Liver (tissue), 9 donors: ENCODE measurements around the gene MUC2. TPM values are rescaled to one million over a fixed set of nuclear protein-coding genes. Genes with fewer than 3 reads are reported as not detected.

ENCODE experiments used
- DNase-seq: peaks from one replicate; pipeline ENCODE4 v3.0.0-alpha.2; 2017; ENCODE audit warnings: low spot score
- H3K27ac ChIP-seq, 2 donors: one replicate each; pipeline ENCODE4 v1.7.0; 2013; ENCODE audit warnings: inconsistent platforms in 2 of 2, low read length in 2 of 2, control low read depth in 1 of 2, low read depth in 1 of 2, mild to moderate bottlenecking in 1 of 2
- H3K27me3 ChIP-seq, 4 donors: one replicate each; pipeline versions ENCODE4 v1.6.1 to v1.7.0; 2013; ENCODE audit warnings: low read length in 3 of 4, inconsistent platforms in 1 of 4, mild to moderate bottlenecking in 1 of 4, moderate library complexity in 1 of 4; ENCODE audit not compliant: control insufficient read depth in 4 of 4, insufficient read depth in 4 of 4
- H3K36me3 ChIP-seq, 4 donors: one replicate each; pipeline versions ENCODE4 v1.6.1 to v1.7.0; 2013; ENCODE audit warnings: low read length in 3 of 4, mild to moderate bottlenecking in 3 of 4, low read depth in 1 of 4, moderate library complexity in 1 of 4; ENCODE audit not compliant: control insufficient read depth in 4 of 4, insufficient read depth in 3 of 4
- H3K4me1 ChIP-seq, 4 donors: one replicate each; pipeline versions ENCODE4 v1.6.1 to v1.7.0; 2013; ENCODE audit warnings: low read length in 3 of 4, mild to moderate bottlenecking in 3 of 4, moderate library complexity in 1 of 4; ENCODE audit not compliant: control insufficient read depth in 4 of 4, insufficient read depth in 4 of 4
- H3K4me3 ChIP-seq, 3 donors: one replicate each; pipeline versions ENCODE4 v1.6.1 to v1.7.0; 2013; ENCODE audit warnings: low read length in 3 of 3, control low read depth in 1 of 3, low read depth in 1 of 3, mild to moderate bottlenecking in 1 of 3
- H3K9ac ChIP-seq, 2 donors: one replicate each; pipeline ENCODE4 v1.7.0; 2013; ENCODE audit warnings: low read length in 2 of 2, mild to moderate bottlenecking in 2 of 2, moderate library complexity in 2 of 2, control low read depth in 1 of 2, low read depth in 1 of 2
- H3K9me3 ChIP-seq, 4 donors: one replicate each; pipeline versions ENCODE4 v1.6.1 to v1.7.0; 2013; ENCODE audit warnings: low read length in 3 of 4; ENCODE audit not compliant: control insufficient read depth in 4 of 4
- CTCF ChIP-seq: fragments of 150-350 bp; IDR thresholded peaks from 2 replicates; pipeline ENCODE4 v1.5.1; 2017; ENCODE audit warnings: improper control_type of control experiment, low read depth, low read length; ENCODE audit not compliant: missing input control
- EGR1 ChIP-seq, 2 donors: IDR thresholded peaks; 2 replicates each; pipeline ENCODE4 v1.6.1; 2016 to 2018; ENCODE audit warnings: antibody characterized with exemption in 2 of 2, low read depth in 2 of 2
- FOXA1 ChIP-seq: IDR thresholded peaks from 2 replicates; pipeline ENCODE4 v1.6.1; 2016; ENCODE audit warnings: antibody characterized with exemption
- FOXA2 ChIP-seq: IDR thresholded peaks from 2 replicates; pipeline ENCODE4 v1.6.1; 2016; ENCODE audit warnings: antibody characterized with exemption
- GABPA ChIP-seq, 2 donors: IDR thresholded peaks in 1 of 2; conservative IDR thresholded peaks in 1 of 2; 2 replicates each; pipeline ENCODE4 v1.6.1; 2016; ENCODE audit warnings: antibody characterized with exemption in 2 of 2, mild to moderate bottlenecking in 1 of 2, moderate library complexity in 1 of 2
- HNF4A ChIP-seq, 2 donors: conservative IDR thresholded peaks; 2 replicates each; pipeline ENCODE4 v1.6.1; 2016; ENCODE audit warnings: antibody characterized with exemption in 2 of 2, mild to moderate bottlenecking in 2 of 2
- HNF4G ChIP-seq: IDR thresholded peaks from 2 replicates; pipeline ENCODE4 v1.6.1; 2016; ENCODE audit warnings: antibody characterized with exemption
- JUND ChIP-seq, 2 donors: IDR thresholded peaks; 2 replicates each; pipeline ENCODE4 v1.6.1; 2016; ENCODE audit warnings: antibody characterized with exemption in 2 of 2
- NR2F2 ChIP-seq: IDR thresholded peaks from 2 replicates; pipeline ENCODE4 v1.6.1; 2016; ENCODE audit warnings: antibody characterized with exemption
- RAD21 ChIP-seq, 2 donors: IDR thresholded peaks; 2 replicates each; pipeline ENCODE4 v1.6.1; 2016; ENCODE audit warnings: antibody characterized with exemption in 2 of 2, mild to moderate bottlenecking in 2 of 2
- RXRA ChIP-seq, 2 donors: IDR thresholded peaks; 2 replicates each; pipeline ENCODE4 v1.6.1; 2017 to 2018; ENCODE audit warnings: antibody characterized with exemption in 2 of 2, mild to moderate bottlenecking in 1 of 2
- SP1 ChIP-seq: IDR thresholded peaks from 2 replicates; pipeline ENCODE4 v1.6.1; 2018; ENCODE audit warnings: antibody characterized with exemption, mild to moderate bottlenecking
- TAF1 ChIP-seq: conservative IDR thresholded peaks from 2 replicates; pipeline ENCODE4 v1.6.1; 2016; ENCODE audit warnings: antibody characterized with exemption, mild to moderate bottlenecking
- YY1 ChIP-seq: IDR thresholded peaks from 2 replicates; pipeline ENCODE4 v1.6.1; 2016; ENCODE audit warnings: antibody characterized with exemption, mild to moderate bottlenecking
- ZBTB33 ChIP-seq: IDR thresholded peaks from 2 replicates; pipeline ENCODE4 v1.6.1; 2016; ENCODE audit warnings: antibody characterized with exemption
- WGBS: extraction: QIAGEN DNeasy Blood & Tissue Kit; methylation state at CpG from one replicate; pipeline ENCODE4 v1.1.7; 2013; 5-methylcytosine and 5-hydroxymethylcytosine counted together
- polyA plus RNA-seq, 2 donors: library from polyadenylated mRNA; stranded (reverse) in 1 of 2; unstranded in 1 of 2; fragments of 200-250 nt in 1 of 2; fragments of >200 nt in 1 of 2; fragmentation: Nextera tagmentation in 1 of 2; extraction: Ambion mirVana in 1 of 2; gene quantifications; one replicate each; pipeline versions ENCODE4 v1.2.1 to v1.2.3, GENCODE V29; 2013 to 2015
- total RNA-seq, 2 donors: library from RNA; depleted of rRNA; stranded (reverse); fragments of >200 nt; gene quantifications; one replicate each; pipeline ENCODE4 v1.2.3, GENCODE V29; 2014
- TF ChIP-seq, protein P1 (sequence below): IDR thresholded peaks from 2 replicates; pipeline ENCODE4 v1.6.1; 2016; ENCODE audit warnings: antibody characterized with exemption
- TF ChIP-seq, protein P2 (sequence below): IDR thresholded peaks from 2 replicates; pipeline ENCODE4 v1.6.1; 2016; ENCODE audit warnings: antibody characterized with exemption
- TF ChIP-seq, protein P3 (sequence below): IDR thresholded peaks from 2 replicates; pipeline ENCODE4 v1.6.1; 2016; ENCODE audit warnings: antibody characterized with exemption, mild to moderate bottlenecking
- donor health status: healthy.
- donor health status: healthy.
- donor health status: healthy.
- donor health status: healthy.
- donor health status: healthy.

Gene MUC2
- total and polyA plus RNA-seq, 4 donors: under 0.01 TPM; not detected in 3

GRCh38 chr11:1106387-1106786, 31.7 kb downstream of the MUC2 start:
- Histone ChIP-seq H3K9me3 (no peaks in the 10 kb centered on the region), H3K4me1 (no peaks in the 10 kb centered on the region), H3K27ac (no peak overlapping the region), H3K36me3 (no peaks in the 10 kb centered on the region), H3K27me3 (no peaks in the 10 kb centered on the region), H3K4me3 (no peak overlapping the region), H3K9ac (no peak overlapping the region)
- WGBS: 98% methylated on average over 1 of the region's 1 CpG
- TF ChIP-seq, protein P1, sequence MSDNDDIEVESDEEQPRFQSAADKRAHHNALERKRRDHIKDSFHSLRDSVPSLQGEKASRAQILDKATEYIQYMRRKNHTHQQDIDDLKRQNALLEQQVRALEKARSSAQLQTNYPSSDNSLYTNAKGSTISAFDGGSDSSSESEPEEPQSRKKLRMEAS: no peak
- TF ChIP-seq RXRA (IDR thresholded peaks at IDR 0.05): no peak
- TF ChIP-seq NR2F2: no peak
- TF ChIP-seq JUND (IDR thresholded peaks at IDR 0.05): no peak
- no peak for TF ChIP-seq YY1
- no peak for TF ChIP-seq SP1
- no peak for TF ChIP-seq HNF4G
- no peak for DNase-seq

DNA sequence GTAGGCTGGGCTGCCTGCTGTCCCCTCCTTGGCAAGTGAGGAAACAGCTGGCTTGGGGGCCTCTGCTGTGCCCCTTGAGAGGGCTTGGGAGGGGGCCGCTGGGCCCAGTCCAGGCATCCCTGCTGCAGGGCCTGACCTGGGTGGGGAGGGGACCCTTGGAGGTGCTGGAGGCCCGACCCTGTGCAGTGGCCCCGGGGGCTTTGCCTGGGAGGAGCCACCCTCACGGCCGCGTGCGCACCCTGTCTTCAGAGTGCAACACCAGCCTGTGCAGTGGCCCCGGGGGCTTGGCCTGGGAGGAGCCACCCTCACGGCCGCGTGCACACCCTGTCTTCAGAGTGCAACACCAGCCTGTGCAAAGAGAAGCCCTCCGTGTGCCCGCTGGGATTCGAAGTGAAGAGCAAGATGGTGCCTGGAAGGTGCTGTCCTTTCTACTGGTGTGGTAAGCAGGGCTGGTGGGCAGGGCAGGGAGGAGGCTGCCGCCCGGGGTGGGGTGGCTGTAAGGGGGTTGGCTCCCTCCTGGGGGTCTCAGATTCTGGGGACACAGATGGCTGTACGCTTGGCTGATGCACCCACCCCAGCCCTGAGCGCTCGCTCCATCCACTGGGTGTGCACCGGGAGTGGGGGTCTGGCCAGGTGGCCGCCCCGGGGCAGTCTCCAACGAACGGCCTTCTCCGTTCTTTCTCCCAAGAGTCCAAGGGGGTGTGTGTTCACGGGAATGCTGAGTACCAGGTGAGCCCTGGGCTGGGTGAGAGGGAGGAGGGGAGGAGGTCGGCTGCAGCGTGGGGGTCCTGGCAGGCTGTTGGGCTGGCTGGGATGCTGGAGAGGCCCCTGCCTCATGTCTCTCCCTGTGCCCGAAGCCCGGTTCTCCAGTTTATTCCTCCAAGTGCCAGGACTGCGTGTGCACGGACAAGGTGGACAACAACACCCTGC, 32.9 kb downstream of the MUC2 start:
- no peaks in the 10 kb centered on the region for H3K4me1 ChIP-seq
- no peak overlapping the region for H3K27ac ChIP-seq
- DNase-seq: no peak
- no peak overlapping the region for H3K9ac ChIP-seq
- WGBS: 78% methylated on average over 32 of the region's 32 CpGs
- TF ChIP-seq FOXA2 (no peak), CTCF (no peak), JUND (IDR thresholded peaks at IDR 0.05) (no peak), HNF4G (no peak), ZBTB33 (no peak), EGR1 (IDR thresholded peaks at IDR 0.05; ENCODE audit: low read depth in 2 of 2) (no peak), RAD21 (IDR thresholded peaks at IDR 0.05) (no peak), NR2F2 (no peak), HNF4A (conservative IDR thresholded peaks at IDR 0.05) (no peak), YY1 (no peak), TAF1 (no peak), GABPA (IDR thresholded peaks at IDR 0.05 in 1 of 2, conservative IDR thresholded peaks at IDR 0.05 in 1 of 2) (no peak), RXRA (IDR thresholded peaks at IDR 0.05) (no peak), SP1 (no peak), FOXA1 (no peak)
- TF ChIP-seq, protein P1: no peak
- TF ChIP-seq, protein P2, sequence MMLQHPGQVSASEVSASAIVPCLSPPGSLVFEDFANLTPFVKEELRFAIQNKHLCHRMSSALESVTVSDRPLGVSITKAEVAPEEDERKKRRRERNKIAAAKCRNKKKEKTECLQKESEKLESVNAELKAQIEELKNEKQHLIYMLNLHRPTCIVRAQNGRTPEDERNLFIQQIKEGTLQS: no peak
- TF ChIP-seq, protein P3, sequence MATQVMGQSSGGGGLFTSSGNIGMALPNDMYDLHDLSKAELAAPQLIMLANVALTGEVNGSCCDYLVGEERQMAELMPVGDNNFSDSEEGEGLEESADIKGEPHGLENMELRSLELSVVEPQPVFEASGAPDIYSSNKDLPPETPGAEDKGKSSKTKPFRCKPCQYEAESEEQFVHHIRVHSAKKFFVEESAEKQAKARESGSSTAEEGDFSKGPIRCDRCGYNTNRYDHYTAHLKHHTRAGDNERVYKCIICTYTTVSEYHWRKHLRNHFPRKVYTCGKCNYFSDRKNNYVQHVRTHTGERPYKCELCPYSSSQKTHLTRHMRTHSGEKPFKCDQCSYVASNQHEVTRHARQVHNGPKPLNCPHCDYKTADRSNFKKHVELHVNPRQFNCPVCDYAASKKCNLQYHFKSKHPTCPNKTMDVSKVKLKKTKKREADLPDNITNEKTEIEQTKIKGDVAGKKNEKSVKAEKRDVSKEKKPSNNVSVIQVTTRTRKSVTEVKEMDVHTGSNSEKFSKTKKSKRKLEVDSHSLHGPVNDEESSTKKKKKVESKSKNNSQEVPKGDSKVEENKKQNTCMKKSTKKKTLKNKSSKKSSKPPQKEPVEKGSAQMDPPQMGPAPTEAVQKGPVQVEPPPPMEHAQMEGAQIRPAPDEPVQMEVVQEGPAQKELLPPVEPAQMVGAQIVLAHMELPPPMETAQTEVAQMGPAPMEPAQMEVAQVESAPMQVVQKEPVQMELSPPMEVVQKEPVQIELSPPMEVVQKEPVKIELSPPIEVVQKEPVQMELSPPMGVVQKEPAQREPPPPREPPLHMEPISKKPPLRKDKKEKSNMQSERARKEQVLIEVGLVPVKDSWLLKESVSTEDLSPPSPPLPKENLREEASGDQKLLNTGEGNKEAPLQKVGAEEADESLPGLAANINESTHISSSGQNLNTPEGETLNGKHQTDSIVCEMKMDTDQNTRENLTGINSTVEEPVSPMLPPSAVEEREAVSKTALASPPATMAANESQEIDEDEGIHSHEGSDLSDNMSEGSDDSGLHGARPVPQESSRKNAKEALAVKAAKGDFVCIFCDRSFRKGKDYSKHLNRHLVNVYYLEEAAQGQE: no peak
- H3K27me3 ChIP-seq: no peaks in the 10 kb centered on the region
- H3K9me3 ChIP-seq: no peaks in the 10 kb centered on the region
- H3K4me3 ChIP-seq: no peak overlapping the region
- no peaks in the 10 kb centered on the region for H3K36me3 ChIP-seq
